Hematopoietic multipotent progenitor cell treated with erythropoietin and hydrocortisone succinate and interleukin-3 and kit ligand, for 15 days (in vitro differentiated cells): Measurements from ENCODE around the gene PRDX2.
A peak's percentile ranks its signal among the peaks of the same experiment; 100 is the strongest.
"Not testable (repeated sequence)": the region's sequence is repeated elsewhere in the genome, so short reads cannot be mapped to it uniquely, and the experiment has no call there.

Experiments
- DNase-seq: peaks from one replicate; pipeline ENCODE4 v3.0.0-alpha.2; 2015; ENCODE audit warnings: low spot score

PRDX2 gene

GRCh38 chr19:12801466-12802266 lies at the start of gene PRDX2, which contains the start of gene THSD8:
Gene PRDX2, minus strand, starts transcription at chr19:12801800. Its CDS starts 539 bp downstream, at chr19:12801261.
Gene THSD8, plus strand, starts transcription at chr19:12802069. Its CDS starts 3 bp downstream, at chr19:12802072.
- peak; percentile 89 for DNase-seq

GRCh38 chr19:12847159-12848139 lies 45.8 kb upstream of the PRDX2 start:
- peak; percentile 80 for DNase-seq

- DNase-seq = not testable (repeated sequence)
These were observed 45.0 kb upstream of the PRDX2 start for GRCh38 chr19:12846613-12847012.

GRCh38 chr19:12843999-12844732 lies 42.6 kb upstream of the PRDX2 start:
- DNase-seq = no peak

GRCh38 chr19:12843328-12843727 lies 41.7 kb upstream of the PRDX2 start:
- DNase-seq = no peak

- no peak for DNase-seq
These were observed 40.9 kb upstream of the PRDX2 start for GRCh38 chr19:12842511-12842910.

- peak; percentile 52 for DNase-seq
These were observed 39.5 kb upstream of the PRDX2 start for GRCh38 chr19:12841094-12841493.

GRCh38 chr19:12840091-12841079 lies 38.8 kb upstream of the PRDX2 start:
- DNase-seq = peak; percentile 88

GRCh38 chr19:12838886-12839756 lies 37.5 kb upstream of the PRDX2 start:
- no peak for DNase-seq

GRCh38 chr19:12838182-12838885 lies 36.7 kb upstream of the PRDX2 start, which contains the start of gene MAST1:
Gene MAST1, plus strand, starts transcription at chr19:12838515. Its CDS starts 58 bp downstream, at chr19:12838573.
- DNase-seq = peak; percentile 70

- no peak for DNase-seq
These were observed 35.6 kb upstream of the PRDX2 start for GRCh38 chr19:12837225-12837624.

GRCh38 chr19:12836529-12836863 lies 34.9 kb upstream of the PRDX2 start:
- no peak for DNase-seq

- peak; percentile 65 for DNase-seq
These were observed 33.6 kb upstream of the PRDX2 start for GRCh38 chr19:12834976-12835757.

- no peak for DNase-seq
These were observed 33.0 kb upstream of the PRDX2 start, which contains the start of gene RTBDN for GRCh38 chr19:12834566-12834943. Gene RTBDN, minus strand, starts transcription at chr19:12834579. Its CDS starts 4,600 bp downstream, at chr19:12829979.

GRCh38 chr19:12833738-12834565 lies 32.4 kb upstream of the PRDX2 start:
- DNase-seq = peak; percentile 38

- no peak for DNase-seq
These were observed 31.8 kb upstream of the PRDX2 start for GRCh38 chr19:12833418-12833737.

- DNase-seq = peak; percentile 55
These were observed 26.9 kb upstream of the PRDX2 start for GRCh38 chr19:12828494-12828893.
